PC-3 (cell line): ENCODE data around the gene EPHB2. TPM values are rescaled to one million over a fixed set of nuclear protein-coding genes. Genes with fewer than 3 reads are reported as not detected.

Source experiments
- ATAC-seq: fragments of 200-7000 bp; cut with Tn5 transposase; 2 replicates; pipeline ENCODE4 v1.9.1; 2020; ENCODE audit warnings: mild to moderate bottlenecking, moderate library complexity
- BruUV-seq: library from RNA; stranded (reverse); fragments of 400-500 nt; replicated peaks from 2 replicates; lab custom pipeline; 2021; lab: Mats Ljungman, UMichigan
- CTCF ChIA-PET: fragments of 300-600 bp; sonication (Branson Sonifier 250); formaldehyde crosslinking; loops from one replicate; lab custom pipeline; 2022; ENCODE audit warnings: antibody characterized with exemption; lab: Charles Lee
- POLR2A ChIA-PET: fragments of 300-600 bp; sonication (Branson Sonifier 250); formaldehyde crosslinking; loops from one replicate; lab custom pipeline; 2022; ENCODE audit warnings: antibody characterized with exemption; ENCODE audit not compliant: unreplicated experiment; lab: Charles Lee
- DNase-seq: peaks from one replicate; pipeline ENCODE4 v3.0.0-alpha.2; 2015
- H2AFZ ChIP-seq: fragments of 300-600 bp; sonication (generic); 2 replicates; pipeline ENCODE4 v1.6.0; 2016; ENCODE audit warnings: antibody characterized with exemption, low read length
- H3F3A ChIP-seq: fragments of 300-600 bp; sonication (generic); one replicate; pipeline ENCODE4 v1.6.0; 2017; ENCODE audit warnings: antibody characterized with exemption, low read length, control low read depth, mild to moderate bottlenecking; ENCODE audit not compliant: unreplicated experiment
- H3K27ac ChIP-seq: fragments of 300-600 bp; sonication (generic); 2 replicates; pipeline ENCODE4 v1.5.1; 2016; ENCODE audit warnings: mild to moderate bottlenecking, low read length
- H3K27me3 ChIP-seq: fragments of 300-600 bp; sonication (generic); 2 replicates; pipeline ENCODE4 v1.6.1; 2016; ENCODE audit warnings: low read length, mixed read lengths
- H3K36me3 ChIP-seq: fragments of 300-600 bp; sonication (generic); 2 replicates; pipeline ENCODE4 v1.6.1; 2016; ENCODE audit warnings: low read depth, mixed run types, low read length, mixed read lengths
- H3K4me1 ChIP-seq: fragments of 300-600 bp; sonication (generic); 2 replicates; pipeline ENCODE4 v1.5.1; 2016; ENCODE audit warnings: low read length; ENCODE audit not compliant: insufficient read depth
- H3K4me2 ChIP-seq: fragments of 300-600 bp; sonication (generic); 2 replicates; pipeline ENCODE4 v1.6.0; 2016; ENCODE audit warnings: low read length
- H3K4me3 ChIP-seq: fragments of 300-600 bp; sonication (generic); 2 replicates; pipeline ENCODE4 v1.5.1; 2016; ENCODE audit warnings: mild to moderate bottlenecking, low read length, mixed read lengths
- H3K79me2 ChIP-seq: fragments of 300-600 bp; sonication (generic); 2 replicates; pipeline ENCODE4 v1.6.1; 2017; ENCODE audit warnings: low read length, mixed read lengths
- H3K9ac ChIP-seq: fragments of 300-600 bp; sonication (generic); 2 replicates; pipeline ENCODE4 v1.6.0; 2016; ENCODE audit warnings: mild to moderate bottlenecking, low read length
- H3K9me2 ChIP-seq: fragments of 300-600 bp; sonication (generic); replicated peaks from 2 replicates; pipeline ENCODE4 v1.6.1; 2016; ENCODE audit warnings: mixed run types, low read length, mixed read lengths
- H3K9me3 ChIP-seq: fragments of 300-600 bp; sonication (generic); 2 replicates; pipeline ENCODE4 v1.6.1; 2016; ENCODE audit warnings: low read length, mixed read lengths
- H4K20me1 ChIP-seq: fragments of 300-600 bp; sonication (generic); 2 replicates; pipeline ENCODE4 v1.6.1; 2016; ENCODE audit warnings: low read length, mixed read lengths
- CTCF ChIP-seq: fragments of 300-600 bp; sonication (generic); conservative IDR thresholded peaks from 2 replicates; pipeline ENCODE4 v1.5.1; 2017; ENCODE audit warnings: antibody characterized with exemption, low read depth, mild to moderate bottlenecking, low read length
- EZH2 ChIP-seq: fragments of 300-600 bp; sonication (generic); IDR thresholded peaks from one replicate; pipeline ENCODE4 v1.6.1; 2017; ENCODE audit warnings: antibody characterized with exemption, mild to moderate bottlenecking, low read length; ENCODE audit not compliant: unreplicated experiment
- EZH2phosphoT487 ChIP-seq: fragments of 300-600 bp; sonication (generic); IDR thresholded peaks from 2 replicates; pipeline ENCODE4 v1.6.1; 2018; ENCODE audit warnings: mild to moderate bottlenecking, antibody characterized with exemption, low read length, borderline replicate concordance
- intact Hi-C: fragments of 100-400 bp; cut with micrococcal nuclease; formaldehyde crosslinking; loops from 2 replicates; pipeline ENCODE4 v1.9.0; 2023
- total RNA-seq: library from RNA; depleted of rRNA; stranded (reverse); fragments of >200 nt; gene quantifications from 2 replicates; pipeline ENCODE4 v1.2.3, GENCODE V29; 2014

Gene EPHB2
- total RNA-seq, 1 experiment from 2014 or later = 23.2 TPM

GRCh38 chr1:22755641-22756040 is 45.0 kb downstream of the EPHB2 start:
- H3K4me1 ChIP-seq = peaks cover 15% of the 10 kb centered on the region
- no peak overlapping the region for H3K27ac ChIP-seq
- H3K9me2 ChIP-seq = no peaks in the 10 kb centered on the region
- no peak overlapping the region for H3K4me2 ChIP-seq
- BruUV-seq = no TSS peak
- H3K9ac ChIP-seq = no peak overlapping the region
- no peak for DNase-seq
- H3K27me3 ChIP-seq = no peaks in the 10 kb centered on the region
- H3K4me3 ChIP-seq = no peak overlapping the region
- no peaks in the 10 kb centered on the region for H3K36me3 ChIP-seq
- H3F3A ChIP-seq = peaks cover 3% of the 10 kb centered on the region
- no peak for ATAC-seq
- POLR2A ChIA-PET = no interaction called here
- TF ChIP-seq EZH2 (no peak), EZH2phosphoT487 (no peak), CTCF (no peak)
- no peaks in the 10 kb centered on the region for H3K79me2 ChIP-seq
- H2AFZ ChIP-seq = no peak overlapping the region
- intact Hi-C loops = no loop called here
- no peaks in the 10 kb centered on the region for H4K20me1 ChIP-seq
- no peaks in the 10 kb centered on the region for H3K9me3 ChIP-seq
- CTCF ChIA-PET = no interaction called here

GRCh38 chr1:22756125-22756735 is 45.6 kb downstream of the EPHB2 start:
- no peaks in the 10 kb centered on the region for H3F3A ChIP-seq
- H3K4me3 ChIP-seq = no peak overlapping the region
- no peaks in the 10 kb centered on the region for H3K27me3 ChIP-seq
- intact Hi-C loops = no loop called here
- H3K4me1 ChIP-seq = peaks cover 9% of the 10 kb centered on the region
- no peak for ATAC-seq
- H3K79me2 ChIP-seq = no peaks in the 10 kb centered on the region
- no TSS peak for BruUV-seq
- no peak overlapping the region for H3K4me2 ChIP-seq
- TF ChIP-seq EZH2 (no peak), CTCF (no peak), EZH2phosphoT487 (no peak)
- H2AFZ ChIP-seq = no peak overlapping the region
- H3K36me3 ChIP-seq = no peaks in the 10 kb centered on the region
- no peaks in the 10 kb centered on the region for H4K20me1 ChIP-seq
- H3K27ac ChIP-seq = no peak overlapping the region
- no peaks in the 10 kb centered on the region for H3K9me2 ChIP-seq
- ChIA-PET CTCF (no interaction called here), POLR2A (no interaction called here)
- H3K9me3 ChIP-seq = no peaks in the 10 kb centered on the region
- DNase-seq = no peak
- no peak overlapping the region for H3K9ac ChIP-seq

GRCh38 chr1:22760455-22760854 is 49.8 kb downstream of the EPHB2 start:
- Histone ChIP-seq H3K9me2 (no peaks in the 10 kb centered on the region), H3K9me3 (no peaks in the 10 kb centered on the region), H3K4me3 (no peak overlapping the region), H3K79me2 (no peaks in the 10 kb centered on the region), H3K4me2 (no peak overlapping the region), H3K36me3 (no peaks in the 10 kb centered on the region), H3K27ac (no peak overlapping the region), H3F3A (no peaks in the 10 kb centered on the region), H3K27me3 (no peaks in the 10 kb centered on the region), H3K4me1 (no peaks in the 10 kb centered on the region), H3K9ac (no peak overlapping the region), H4K20me1 (no peaks in the 10 kb centered on the region), H2AFZ (no peak overlapping the region)
- TF ChIP-seq EZH2 = no peak
- no peak for TF ChIP-seq CTCF
- no peak for TF ChIP-seq EZH2phosphoT487
- ChIA-PET POLR2A (no interaction called here), CTCF (no interaction called here)
- intact Hi-C loops = no loop called here
- ATAC-seq (no peak), DNase-seq (no peak)
- no TSS peak for BruUV-seq
